Astrocyte (in vitro differentiated cells and primary cell): Measurements from ENCODE around the gene SPRED1.

Experiments
- CTCF ChIP-seq: IDR thresholded peaks from 2 replicates; pipeline ENCODE4 v1.5.1; 2011; ENCODE audit warnings: low read depth, mild to moderate bottlenecking, inconsistent platforms, low read length, moderate library complexity; ENCODE audit not compliant: insufficient read depth
- EZH2 ChIP-seq: IDR thresholded peaks from 2 replicates; pipeline ENCODE4 v1.6.1; 2012; ENCODE audit warnings: mild to moderate bottlenecking, low read length, inconsistent platforms; ENCODE audit not compliant: insufficient read depth

- TF ChIP-seq CTCF (no peak), EZH2 (no peak)
Observed at GRCh38 chr15:38320866-38321265, 68.2 kb downstream of the SPRED1 start.
